GM12873 (cell line): ENCODE measurements around the gene ZBTB4.

Experiments
- CTCF ChIP-seq: IDR thresholded peaks from 2 replicates; pipeline ENCODE4 v1.5.1; 2012; ENCODE audit warnings: low read depth, mild to moderate bottlenecking, moderate library complexity, low read length, control low read depth; ENCODE audit not compliant: insufficient read depth; ENCODE audit errors: missing control alignments

Gene ZBTB4

GRCh38 chr17:7409716-7410115 lies 69.7 kb downstream of the ZBTB4 start:
- TF ChIP-seq CTCF = no peak
